Body of pancreas (tissue), 4 donors: ENCODE measurements around the gene CLEC2D. TPM values are rescaled to one million over a fixed set of nuclear protein-coding genes. Genes with fewer than 3 reads are reported as not detected.
A peak's percentile ranks its signal among the peaks of the same experiment; 100 is the strongest.

ENCODE experiments used
- ATAC-seq: fragments of 150-250 bp; one replicate; pipeline ENCODE4 v1.9.1; 2016
- DNase-seq, 4 donors: peaks; one replicate each; pipeline ENCODE4 v3.0.0-alpha.2; 2019
- H3K27ac ChIP-seq, 4 donors: fragments of 200-600 bp; sonication (generic); 1 replicate in 3 of 4; 2 replicates in 1 of 4; pipeline versions ENCODE4 v1.5.1 to v1.6.1; 2016 to 2019; ENCODE audit warnings: mild to moderate bottlenecking in 1 of 4, mixed read lengths in 1 of 4, moderate library complexity in 1 of 4
- H3K27me3 ChIP-seq, 2 donors: fragments of 200-600 bp; sonication (generic); one replicate each; pipeline ENCODE4 v1.6.0; 2016; ENCODE audit warnings: mild to moderate bottlenecking in 1 of 2
- H3K36me3 ChIP-seq, 2 donors: fragments of 200-600 bp; sonication (generic); replicated peaks in 1 of 2; 2 replicates each; pipeline ENCODE4 v1.5.1; 2016; ENCODE audit warnings: low read depth in 2 of 2; ENCODE audit not compliant: insufficient read depth in 1 of 2
- H3K4me1 ChIP-seq: fragments of 200-600 bp; sonication (generic); one replicate; pipeline ENCODE4 v1.6.0; 2016
- H3K4me3 ChIP-seq, 2 donors: fragments of 200-600 bp; sonication (generic); 1 replicate in 1 of 2; 2 replicates in 1 of 2; pipeline ENCODE4 v1.5.1; 2016 to 2019
- H3K9me3 ChIP-seq, 3 donors: fragments of 200-600 bp; sonication (generic); 1 replicate in 2 of 3; 2 replicates in 1 of 3; pipeline ENCODE4 v1.5.1; 2016
- POLR2A ChIP-seq, 3 donors: fragments of 450-650 bp; IDR thresholded peaks; one replicate each; pipeline ENCODE4 v1.6.1; 2016; ENCODE audit warnings: antibody characterized with exemption in 3 of 3, mild to moderate bottlenecking in 2 of 3
- WGBS, 2 donors: methylation state at CpG; one replicate each; pipeline ENCODE4 v1.1.5; 2017; 5-methylcytosine and 5-hydroxymethylcytosine counted together
- intact Hi-C: fragments of 100-400 bp; cut with DNase I; formaldehyde crosslinking; loops from one replicate; pipeline ENCODE4 v1.15.1; 2023
- total RNA-seq, 2 donors: library from RNA; depleted of rRNA; stranded (reverse); fragments of >200 nt; gene quantifications; one replicate each; pipeline ENCODE4 v1.1.0, GENCODE V29; 2016
- TF ChIP-seq, protein P1 (sequence below), 7 experiments: fragments of 450-650 bp in 4 of 7; fragments of 200-600 bp in 3 of 7; sonication (generic) in 3 of 7; IDR thresholded peaks; one replicate each; pipeline ENCODE4 v1.5.1; 2016 to 2019; ENCODE audit warnings: antibody characterized with exemption in 7 of 7

Gene CLEC2D
- total RNA-seq, 2 donors from 2014 or later = 5.3 to 7.5 TPM

DNA sequence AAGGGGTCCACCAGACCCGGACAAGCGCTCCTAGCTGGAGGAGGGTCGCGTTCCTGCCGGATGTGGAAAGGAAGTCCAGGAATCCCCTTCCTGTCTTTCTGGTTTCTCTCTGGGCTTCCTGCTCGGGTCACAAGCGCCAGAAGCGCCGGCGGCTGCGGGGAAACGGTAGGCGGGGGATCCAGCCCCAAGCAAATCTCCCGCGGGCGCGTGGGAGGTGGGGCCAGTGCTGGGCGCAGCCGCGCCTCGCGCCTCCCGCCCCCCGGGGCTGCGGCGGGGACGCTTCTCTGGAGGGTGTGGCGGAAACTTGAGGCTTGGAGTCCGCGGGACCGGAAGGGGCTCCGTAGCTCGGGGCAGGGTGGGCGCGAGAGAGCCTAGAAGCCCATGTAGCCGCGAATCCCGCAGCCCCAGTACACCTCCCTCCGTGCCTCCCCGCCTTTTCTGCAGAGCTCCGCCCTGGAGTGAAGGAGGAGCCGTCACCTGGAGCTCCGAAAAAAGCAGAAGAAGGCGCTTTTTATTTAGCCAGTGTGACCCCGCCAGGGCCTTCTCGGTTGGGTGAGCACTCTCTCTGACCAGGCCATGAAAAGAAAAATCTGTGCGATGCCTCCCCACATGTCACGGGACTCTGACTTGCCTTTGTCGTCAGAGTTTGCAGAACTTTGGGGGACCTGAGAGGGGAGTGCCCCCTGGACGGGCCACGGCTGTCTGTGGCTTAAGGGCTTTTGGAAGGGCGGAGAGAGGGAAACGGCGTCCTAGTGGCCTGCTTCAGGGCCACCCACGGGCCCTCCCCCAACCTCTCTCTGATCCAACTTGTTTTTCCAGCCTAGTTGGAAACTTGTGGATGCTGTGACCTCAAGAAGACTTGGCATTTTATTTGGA is 21.4 kb upstream of the CLEC2D start:
- H3K36me3 ChIP-seq = no peaks in the 10 kb centered on the region
- peak; percentile 25 to 76 (median 76) for TF ChIP-seq POLR2A (IDR thresholded peaks at IDR 0.05)
- TF ChIP-seq, protein P1, sequence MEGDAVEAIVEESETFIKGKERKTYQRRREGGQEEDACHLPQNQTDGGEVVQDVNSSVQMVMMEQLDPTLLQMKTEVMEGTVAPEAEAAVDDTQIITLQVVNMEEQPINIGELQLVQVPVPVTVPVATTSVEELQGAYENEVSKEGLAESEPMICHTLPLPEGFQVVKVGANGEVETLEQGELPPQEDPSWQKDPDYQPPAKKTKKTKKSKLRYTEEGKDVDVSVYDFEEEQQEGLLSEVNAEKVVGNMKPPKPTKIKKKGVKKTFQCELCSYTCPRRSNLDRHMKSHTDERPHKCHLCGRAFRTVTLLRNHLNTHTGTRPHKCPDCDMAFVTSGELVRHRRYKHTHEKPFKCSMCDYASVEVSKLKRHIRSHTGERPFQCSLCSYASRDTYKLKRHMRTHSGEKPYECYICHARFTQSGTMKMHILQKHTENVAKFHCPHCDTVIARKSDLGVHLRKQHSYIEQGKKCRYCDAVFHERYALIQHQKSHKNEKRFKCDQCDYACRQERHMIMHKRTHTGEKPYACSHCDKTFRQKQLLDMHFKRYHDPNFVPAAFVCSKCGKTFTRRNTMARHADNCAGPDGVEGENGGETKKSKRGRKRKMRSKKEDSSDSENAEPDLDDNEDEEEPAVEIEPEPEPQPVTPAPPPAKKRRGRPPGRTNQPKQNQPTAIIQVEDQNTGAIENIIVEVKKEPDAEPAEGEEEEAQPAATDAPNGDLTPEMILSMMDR (IDR thresholded peaks at IDR 0.05) = peak in 2 of 7 experiments; percentile 5 to 16
- H3K4me3 ChIP-seq = peak overlapping the region; percentile 48 to 65
- peak; percentile 66 to 79 (median 72) for DNase-seq
- H3K9me3 ChIP-seq = no peaks in the 10 kb centered on the region
- peak; percentile 89 for ATAC-seq
- H3K4me1 ChIP-seq = peaks cover 12% of the 10 kb centered on the region
- 0 to 1% methylated on average over 26 to 49 of the region's 55 CpGs for WGBS, 2 donors
- peak overlapping the region; percentile 40 to 91 (median 84) for H3K27ac ChIP-seq
- no peaks in the 10 kb centered on the region for H3K27me3 ChIP-seq
- intact Hi-C loops = no loop called here

DNA sequence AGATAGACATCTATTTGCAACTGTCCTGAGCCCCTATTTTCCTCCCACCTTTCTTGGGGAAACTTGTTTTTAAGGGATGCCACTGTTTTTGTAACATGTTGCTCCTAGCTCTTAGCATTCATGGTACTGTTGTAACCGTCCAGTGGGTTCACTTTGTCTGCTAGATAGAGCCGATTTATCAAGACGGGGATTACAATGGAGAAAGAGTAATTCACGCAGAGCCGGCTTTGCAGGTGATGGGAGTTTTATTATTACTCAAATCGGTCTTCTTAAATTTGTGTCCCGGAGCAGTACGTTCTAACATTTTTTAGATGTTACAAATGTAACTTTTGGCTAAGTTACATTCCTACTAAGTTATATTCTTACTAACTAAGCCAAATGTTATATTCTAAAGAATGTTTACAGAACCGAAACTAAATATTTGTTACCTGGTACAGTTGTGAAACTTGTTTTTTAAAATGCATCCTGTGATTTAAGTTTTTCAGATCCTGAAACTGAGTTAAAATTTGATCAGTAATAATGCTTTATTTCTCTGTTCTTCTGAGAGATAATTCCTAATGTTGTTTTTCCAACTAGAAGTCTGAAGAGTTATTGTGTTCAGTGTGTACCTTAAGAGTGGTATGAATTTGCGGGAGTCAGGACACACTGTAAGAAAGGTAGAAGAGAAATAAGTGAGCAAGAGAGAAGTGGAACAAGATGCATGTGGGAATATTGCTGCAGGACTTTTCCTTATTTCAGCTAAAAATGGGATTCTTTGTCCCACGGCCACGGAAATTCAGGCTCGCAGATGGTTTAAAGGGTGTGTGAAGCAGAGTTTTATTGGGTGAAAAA is 20.6 kb upstream of the CLEC2D start:
- 16 to 20% methylated on average over 13 of the region's 13 CpGs for WGBS, 2 donors
- Histone ChIP-seq H3K36me3 (no peaks in the 10 kb centered on the region), H3K27ac (peak overlapping the region in 3 of 4 donors; percentile 84 to 91 (median 85)), H3K4me3 (peak overlapping the region in 1 of 2 donors; percentile 65), H3K27me3 (no peaks in the 10 kb centered on the region), H3K9me3 (no peaks in the 10 kb centered on the region), H3K4me1 (peaks cover 12% of the 10 kb centered on the region)
- no peak for DNase-seq
- no peak for TF ChIP-seq POLR2A (IDR thresholded peaks at IDR 0.05)
- TF ChIP-seq, protein P1 (IDR thresholded peaks at IDR 0.05) = no peak
- intact Hi-C loops = no loop called here
- no peak for ATAC-seq

DNA sequence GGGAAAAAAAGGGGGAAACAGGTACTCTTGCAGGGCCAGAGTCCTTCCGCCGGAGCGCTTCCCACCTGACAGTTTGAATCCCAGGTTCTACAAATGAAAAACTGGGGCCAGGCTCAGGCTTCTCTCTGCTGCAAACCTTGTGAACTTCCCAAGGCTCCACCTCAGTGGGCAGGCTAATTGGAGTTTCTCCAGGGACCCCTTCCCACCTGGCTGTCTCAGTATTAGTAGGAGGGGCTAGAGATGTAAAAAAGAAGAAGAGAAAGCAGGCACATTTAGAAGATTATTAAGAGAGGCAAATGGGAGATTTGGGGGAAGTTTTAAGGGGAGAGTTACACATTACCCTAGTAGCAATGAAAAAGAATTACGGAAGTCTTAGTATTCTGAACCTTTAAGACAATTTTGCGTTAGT is 20.0 kb upstream of the CLEC2D start:
- no peak for DNase-seq
- H3K27me3 ChIP-seq = no peaks in the 10 kb centered on the region
- 37 to 55% methylated on average over 5 of the region's 5 CpGs for WGBS, 2 donors
- TF ChIP-seq, protein P1 (IDR thresholded peaks at IDR 0.05) = no peak
- no peak for TF ChIP-seq POLR2A (IDR thresholded peaks at IDR 0.05)
- no peaks in the 10 kb centered on the region for H3K36me3 ChIP-seq
- peak overlapping the region in 1 of 2 donors; percentile 14 for H3K4me3 ChIP-seq
- intact Hi-C loops = no loop called here
- peak overlapping the region in 2 of 4 donors; percentile 85 to 91 for H3K27ac ChIP-seq
- peaks cover 12% of the 10 kb centered on the region for H3K4me1 ChIP-seq
- no peak for ATAC-seq
- no peaks in the 10 kb centered on the region for H3K9me3 ChIP-seq

- TF ChIP-seq, protein P1 (IDR thresholded peaks at IDR 0.05) = no peak
- no peak for TF ChIP-seq POLR2A (IDR thresholded peaks at IDR 0.05)
- intact Hi-C loops = no loop called here
- Histone ChIP-seq H3K27me3 (no peaks in the 10 kb centered on the region), H3K4me1 (peaks cover 12% of the 10 kb centered on the region), H3K36me3 (no peaks in the 10 kb centered on the region), H3K9me3 (no peaks in the 10 kb centered on the region), H3K4me3 (peak overlapping the region in 1 of 2 donors; percentile 14), H3K27ac (peak overlapping the region in 1 of 4 donors; percentile 91)
- ATAC-seq = no peak
- no peak for DNase-seq
- WGBS, 2 donors = 51 to 69% methylated on average over 4 of the region's 4 CpGs
These were observed 19.3 kb upstream of the CLEC2D start for GRCh38 chr12:9650151-9650576.
